GM11168 (cell line): ENCODE results near the gene NINL.
"Not testable (repeated sequence)": the region's sequence is repeated elsewhere in the genome, so short reads cannot be mapped to it uniquely, and the experiment has no call there.

ENCODE experiments used
- in situ Hi-C: fragments of 300-500 bp; cut with MboI; formaldehyde crosslinking; loops from one replicate; pipeline ENCODE4 v1.12.0; 2022; ENCODE audit warnings: low sequenced_read_pairs; ENCODE audit not compliant: unreplicated experiment

NINL gene

GRCh38 chr20:25584905-25585704, at the start of gene NINL:
Gene NINL, minus strand, starts transcription at chr20:25585531. Its CDS starts 58,944 bp downstream, at chr20:25526587.
- in situ Hi-C loops, result no loop called here

GRCh38 chr20:25632940-25633790, 47.8 kb upstream of the NINL start:
- in situ Hi-C loops, result no loop called here

GRCh38 chr20:25630615-25631014, 45.3 kb upstream of the NINL start:
- in situ Hi-C loops, result not testable (repeated sequence)

GRCh38 chr20:25629816-25630499, 44.6 kb upstream of the NINL start:
- in situ Hi-C loops, result no loop called here

- in situ Hi-C loops, result no loop called here
Observed at GRCh38 chr20:25626779-25627178, 41.4 kb upstream of the NINL start.

GRCh38 chr20:25624500-25624939, 39.2 kb upstream of the NINL start:
- in situ Hi-C loops, result no loop called here

GRCh38 chr20:25623736-25624499, 38.6 kb upstream of the NINL start, which contains the start of gene NANP:
Gene NANP, minus strand, starts transcription at chr20:25624014. Its CDS starts 66 bp downstream, at chr20:25623948.
- in situ Hi-C loops, result no loop called here

GRCh38 chr20:25623225-25623735, 37.9 kb upstream of the NINL start:
- in situ Hi-C loops, result no loop called here

- in situ Hi-C loops, result no loop called here
Observed at GRCh38 chr20:25622450-25623224, 37.3 kb upstream of the NINL start.

- in situ Hi-C loops, result no loop called here
Observed at GRCh38 chr20:25622049-25622448, 36.7 kb upstream of the NINL start.

GRCh38 chr20:25619514-25619913, 34.2 kb upstream of the NINL start:
- in situ Hi-C loops, result no loop called here

- in situ Hi-C loops, result no loop called here
Observed at GRCh38 chr20:25608774-25609173, 23.4 kb upstream of the NINL start.

- in situ Hi-C loops, result no loop called here
Observed at GRCh38 chr20:25606094-25606695, 20.9 kb upstream of the NINL start.

- in situ Hi-C loops, result no loop called here
Observed at GRCh38 chr20:25605148-25605547, 19.8 kb upstream of the NINL start.

- in situ Hi-C loops, result no loop called here
Observed at GRCh38 chr20:25604611-25605010, 19.3 kb upstream of the NINL start.

- in situ Hi-C loops, result not testable (repeated sequence)
Observed at GRCh38 chr20:25602914-25603309, 17.6 kb upstream of the NINL start.

GRCh38 chr20:25602191-25602913, 17.0 kb upstream of the NINL start:
- in situ Hi-C loops, result not testable (repeated sequence)

GRCh38 chr20:25601659-25602058, 16.3 kb upstream of the NINL start:
- in situ Hi-C loops, result no loop called here
